Osteoblast (primary cell): Measurements from ENCODE around the gene KRT2. TPM values are rescaled to one million over a fixed set of nuclear protein-coding genes. Genes with fewer than 3 reads are reported as not detected.

Experiments used
- DNase-seq: peaks from one replicate; pipeline ENCODE4 v3.0.0; 2011; ENCODE audit warnings: low spot score, mixed read lengths; ENCODE audit not compliant: insufficient read length; ENCODE audit errors: missing footprints
- H2AFZ ChIP-seq: 2 replicates; pipeline ENCODE4 v1.6.0; 2011; ENCODE audit warnings: mild to moderate bottlenecking, low read length
- H3K27ac ChIP-seq: 2 replicates; pipeline ENCODE4 v1.5.1; 2011; ENCODE audit warnings: mild to moderate bottlenecking, low read depth, low read length, moderate library complexity
- H3K27me3 ChIP-seq: 2 replicates; pipeline ENCODE4 v1.6.0; 2012; ENCODE audit warnings: mild to moderate bottlenecking, control low read depth, inconsistent platforms, low read length, moderate library complexity; ENCODE audit not compliant: insufficient read depth
- H3K36me3 ChIP-seq: 2 replicates; pipeline ENCODE4 v1.5.1; 2011; ENCODE audit warnings: mild to moderate bottlenecking, low read length, control low read depth, moderate library complexity; ENCODE audit not compliant: insufficient read depth
- H3K4me1 ChIP-seq: 2 replicates; pipeline ENCODE4 v1.5.1; 2011; ENCODE audit warnings: mild to moderate bottlenecking, low read length, control low read depth, moderate library complexity; ENCODE audit not compliant: insufficient read depth
- H3K4me2 ChIP-seq: 2 replicates; pipeline ENCODE4 v1.6.0; 2011; ENCODE audit warnings: mild to moderate bottlenecking, low read length; ENCODE audit not compliant: insufficient read depth
- H3K4me3 ChIP-seq: fragments of 200-600 bp; sonication (generic); 3 replicates; pipeline ENCODE4 v1.5.1; 2012; ENCODE audit warnings: mild to moderate bottlenecking, low read length, inconsistent platforms; ENCODE audit not compliant: insufficient read depth
- H3K79me2 ChIP-seq: 2 replicates; pipeline ENCODE4 v1.6.0; 2012; ENCODE audit warnings: mild to moderate bottlenecking, low read length, control low read depth, inconsistent platforms; ENCODE audit not compliant: insufficient read depth
- H3K9me3 ChIP-seq: 2 replicates; pipeline ENCODE4 v1.5.1; 2011; ENCODE audit warnings: low read depth, low read length, control low read depth
- H4K20me1 ChIP-seq: 2 replicates; pipeline ENCODE4 v1.6.0; 2012; ENCODE audit warnings: mild to moderate bottlenecking, low read length, control low read depth; ENCODE audit not compliant: insufficient read depth
- total RNA-seq: library from RNA; depleted of rRNA; stranded (reverse); fragments of >200 nt; gene quantifications from 2 replicates; pipeline ENCODE4 v1.2.3, GENCODE V29; 2012
- TF ChIP-seq, protein P1 (sequence below): IDR thresholded peaks from 2 replicates; pipeline ENCODE4 v1.5.1; 2011; ENCODE audit warnings: mild to moderate bottlenecking, low read depth, low read length, moderate library complexity; ENCODE audit errors: extremely low read depth

Gene KRT2
- total RNA-seq, 1 donor = not detected

DNA sequence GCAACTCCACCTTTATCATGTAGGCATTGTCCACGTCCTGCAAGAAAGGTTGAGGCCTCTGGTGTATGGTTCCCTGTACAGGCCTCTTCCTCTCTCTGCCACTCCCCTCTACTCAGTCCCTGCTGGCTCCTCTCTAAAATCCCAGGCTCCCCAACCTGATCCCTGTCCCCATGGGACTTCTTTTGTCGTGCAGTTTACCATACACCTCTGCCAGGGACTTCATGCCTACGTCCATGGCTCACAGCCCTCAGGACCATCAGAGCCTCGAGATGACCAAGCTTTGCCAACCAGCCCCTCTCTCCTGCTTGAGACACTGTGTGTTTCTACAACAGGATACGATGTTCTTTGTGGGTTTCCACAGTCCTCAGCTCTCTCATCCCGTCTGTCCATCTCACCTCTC, 2.9 kb downstream of the KRT2 start:
- Histone ChIP-seq H3K36me3 (no peaks in the 10 kb centered on the region), H2AFZ (no peak overlapping the region), H3K4me3 (no peak overlapping the region), H3K4me1 (no peaks in the 10 kb centered on the region), H3K4me2 (no peak overlapping the region), H4K20me1 (no peaks in the 10 kb centered on the region), H3K27ac (no peak overlapping the region), H3K27me3 (peaks cover 39% of the 10 kb centered on the region), H3K79me2 (no peaks in the 10 kb centered on the region), H3K9me3 (no peaks in the 10 kb centered on the region)
- DNase-seq = no peak
- TF ChIP-seq, protein P1, sequence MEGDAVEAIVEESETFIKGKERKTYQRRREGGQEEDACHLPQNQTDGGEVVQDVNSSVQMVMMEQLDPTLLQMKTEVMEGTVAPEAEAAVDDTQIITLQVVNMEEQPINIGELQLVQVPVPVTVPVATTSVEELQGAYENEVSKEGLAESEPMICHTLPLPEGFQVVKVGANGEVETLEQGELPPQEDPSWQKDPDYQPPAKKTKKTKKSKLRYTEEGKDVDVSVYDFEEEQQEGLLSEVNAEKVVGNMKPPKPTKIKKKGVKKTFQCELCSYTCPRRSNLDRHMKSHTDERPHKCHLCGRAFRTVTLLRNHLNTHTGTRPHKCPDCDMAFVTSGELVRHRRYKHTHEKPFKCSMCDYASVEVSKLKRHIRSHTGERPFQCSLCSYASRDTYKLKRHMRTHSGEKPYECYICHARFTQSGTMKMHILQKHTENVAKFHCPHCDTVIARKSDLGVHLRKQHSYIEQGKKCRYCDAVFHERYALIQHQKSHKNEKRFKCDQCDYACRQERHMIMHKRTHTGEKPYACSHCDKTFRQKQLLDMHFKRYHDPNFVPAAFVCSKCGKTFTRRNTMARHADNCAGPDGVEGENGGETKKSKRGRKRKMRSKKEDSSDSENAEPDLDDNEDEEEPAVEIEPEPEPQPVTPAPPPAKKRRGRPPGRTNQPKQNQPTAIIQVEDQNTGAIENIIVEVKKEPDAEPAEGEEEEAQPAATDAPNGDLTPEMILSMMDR = no peak

DNA sequence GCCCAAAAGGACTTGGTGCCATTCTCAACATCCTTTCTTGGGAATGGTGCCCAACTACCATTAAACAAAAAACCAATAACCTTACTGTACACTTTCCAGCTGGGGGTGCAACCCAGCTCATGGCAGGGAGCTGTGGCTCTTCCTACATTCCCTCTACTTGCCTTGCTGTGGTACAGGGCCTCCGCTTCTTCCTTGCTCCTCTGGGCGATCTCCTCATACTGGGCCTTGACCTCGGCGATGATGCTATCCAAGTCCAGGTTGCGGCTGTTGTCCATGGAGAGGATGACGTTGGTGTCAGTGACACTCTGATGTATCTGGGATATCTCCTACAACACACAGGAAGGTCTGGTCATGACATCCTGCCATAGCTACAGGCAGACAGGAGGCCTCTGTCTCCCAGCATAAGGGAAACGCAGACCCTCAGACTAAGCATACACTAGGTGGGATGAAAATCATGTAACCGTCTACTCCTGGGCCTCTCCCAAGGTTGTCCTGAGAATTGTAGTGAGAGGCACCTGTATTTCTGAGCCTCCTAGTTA, 3.9 kb downstream of the KRT2 start:
- no peak for DNase-seq
- Histone ChIP-seq H3K27ac (no peak overlapping the region), H2AFZ (no peak overlapping the region), H3K36me3 (no peaks in the 10 kb centered on the region), H3K27me3 (peaks cover 37% of the 10 kb centered on the region), H3K4me2 (no peak overlapping the region), H3K4me1 (no peaks in the 10 kb centered on the region), H3K9me3 (no peaks in the 10 kb centered on the region), H4K20me1 (no peaks in the 10 kb centered on the region), H3K4me3 (no peak overlapping the region), H3K79me2 (no peaks in the 10 kb centered on the region)
- TF ChIP-seq, protein P1 = no peak

DNA sequence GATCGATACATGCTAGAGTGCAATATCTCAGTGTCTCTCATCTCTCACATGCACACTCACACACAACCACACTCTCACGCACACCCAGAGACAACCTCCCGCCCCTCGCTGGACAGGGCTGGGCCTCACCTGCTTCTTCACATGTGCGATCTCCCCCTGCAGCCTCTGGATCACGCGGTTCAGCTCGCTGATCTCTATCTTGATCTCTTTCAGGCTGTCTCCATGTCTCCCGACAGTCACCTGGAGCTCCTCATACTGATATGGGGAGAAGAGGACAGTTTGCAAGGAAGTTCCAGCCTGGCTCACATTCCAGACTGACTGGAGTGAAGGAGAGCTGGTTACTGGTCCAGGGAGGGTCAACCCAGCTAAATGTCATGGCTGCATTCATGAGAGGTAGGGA, 4.4 kb downstream of the KRT2 start:
- H2AFZ ChIP-seq = no peak overlapping the region
- H4K20me1 ChIP-seq = no peaks in the 10 kb centered on the region
- H3K27ac ChIP-seq = no peak overlapping the region
- H3K27me3 ChIP-seq = peaks cover 32% of the 10 kb centered on the region
- no peak overlapping the region for H3K4me3 ChIP-seq
- TF ChIP-seq, protein P1 = no peak
- no peak overlapping the region for H3K4me2 ChIP-seq
- no peak for DNase-seq
- H3K4me1 ChIP-seq = no peaks in the 10 kb centered on the region
- H3K36me3 ChIP-seq = no peaks in the 10 kb centered on the region
- no peaks in the 10 kb centered on the region for H3K9me3 ChIP-seq
- no peaks in the 10 kb centered on the region for H3K79me2 ChIP-seq

DNA sequence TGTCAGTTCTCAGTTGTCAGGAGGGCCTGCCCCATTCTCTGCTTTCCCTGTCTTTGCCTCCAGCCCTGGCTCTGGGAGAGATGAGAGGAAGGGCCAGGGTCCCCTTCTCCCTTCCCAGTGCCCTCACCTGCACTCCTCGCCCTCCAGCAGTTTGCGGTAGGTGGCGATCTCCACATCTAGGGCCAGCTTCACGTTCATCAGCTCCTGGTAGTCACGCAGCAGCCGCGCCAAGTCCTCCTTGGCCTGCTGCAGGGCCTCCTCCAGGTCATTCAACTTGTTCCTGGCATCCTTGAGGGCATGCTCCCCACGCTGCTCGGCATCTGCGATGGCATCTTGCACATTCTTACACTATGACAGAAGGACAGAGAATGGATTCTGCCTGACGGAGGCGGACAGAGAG, 5.4 kb downstream of the KRT2 start:
- no peaks in the 10 kb centered on the region for H3K9me3 ChIP-seq
- no peak overlapping the region for H3K27ac ChIP-seq
- H4K20me1 ChIP-seq = no peaks in the 10 kb centered on the region
- TF ChIP-seq, protein P1 = no peak
- H3K27me3 ChIP-seq = peaks cover 32% of the 10 kb centered on the region
- no peak overlapping the region for H3K4me3 ChIP-seq
- H3K79me2 ChIP-seq = no peaks in the 10 kb centered on the region
- no peak for DNase-seq
- no peak overlapping the region for H3K4me2 ChIP-seq
- H3K36me3 ChIP-seq = no peaks in the 10 kb centered on the region
- no peaks in the 10 kb centered on the region for H3K4me1 ChIP-seq
- no peak overlapping the region for H2AFZ ChIP-seq
